GM18520 (cell line): Measurements from ENCODE around the gene PSMC4.
"Not testable (repeated sequence)": the region's sequence is repeated elsewhere in the genome, so short reads cannot be mapped to it uniquely, and the experiment has no call there.

Source experiments
- ATAC-seq: cut with Tn5 transposase; IDR thresholded peaks from one replicate; pipeline ENCODE4 v1.9.1; 2021; ENCODE audit not compliant: unreplicated experiment

PSMC4 gene

GRCh38 chr19:39943586-39943985 is 27.4 kb upstream of the PSMC4 start:
- no peak for ATAC-seq

- ATAC-seq, result no peak
Measured at GRCh38 chr19:39946532-39946931, 24.4 kb upstream of the PSMC4 start.

DNA sequence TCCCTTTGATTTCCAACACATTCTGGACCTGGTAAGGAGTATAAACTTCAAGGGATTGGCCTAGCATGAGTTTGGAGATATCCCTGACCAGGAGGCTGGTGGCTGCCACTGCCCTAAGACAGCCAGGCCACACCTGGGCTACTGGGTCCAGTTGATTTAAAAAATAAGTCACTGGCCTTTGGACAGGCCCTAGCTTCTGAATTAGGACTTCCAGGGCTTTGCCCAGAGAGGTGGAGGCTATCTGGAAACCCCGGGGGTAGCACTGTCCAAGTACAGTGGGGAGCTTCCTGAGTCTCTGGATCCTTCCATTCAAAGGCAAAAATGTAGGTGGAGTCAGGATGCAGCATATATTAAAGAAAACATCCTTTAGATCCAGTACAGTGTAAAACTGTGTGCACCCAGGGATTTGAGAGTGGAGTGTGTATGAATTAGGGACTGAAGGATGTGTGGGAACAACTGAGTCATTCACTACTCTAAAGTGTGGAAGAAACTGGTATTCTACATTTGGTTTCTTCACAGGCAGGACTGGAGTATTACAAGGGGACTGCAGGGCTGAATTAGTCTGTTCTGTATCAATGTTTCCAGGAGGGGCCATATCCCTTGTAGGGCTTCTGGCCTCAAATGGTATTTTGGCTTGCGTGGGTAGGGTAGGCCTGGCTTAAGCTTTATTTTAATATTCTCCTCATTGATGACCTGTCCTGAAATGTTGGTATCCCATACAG is 21.8 kb upstream of the PSMC4 start:
- no peak for ATAC-seq

GRCh38 chr19:39951065-39951650 is 19.8 kb upstream of the PSMC4 start:
- ATAC-seq, result no peak

- no peak for ATAC-seq
Measured at GRCh38 chr19:39951686-39952085, 19.3 kb upstream of the PSMC4 start.

DNA sequence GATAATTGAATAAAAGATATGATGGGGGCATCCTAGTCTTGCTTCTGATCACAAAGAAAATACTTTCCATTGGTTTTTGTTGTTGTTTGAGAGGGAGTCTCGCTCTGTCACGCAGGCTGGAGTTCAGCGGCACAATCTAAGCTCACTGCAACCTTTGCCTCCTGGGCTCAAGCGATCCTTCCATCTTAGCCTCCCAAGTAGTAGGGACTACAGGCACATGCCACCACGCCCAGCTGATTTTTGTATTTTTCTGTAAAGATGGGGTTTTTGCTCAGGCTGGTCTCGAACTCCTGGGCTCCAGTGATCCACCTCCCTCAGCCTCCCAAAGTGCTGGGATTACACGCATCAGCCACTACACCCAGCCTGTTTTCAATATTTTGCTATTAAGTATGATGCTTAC is 17.1 kb upstream of the PSMC4 start:
- no peak for ATAC-seq

DNA sequence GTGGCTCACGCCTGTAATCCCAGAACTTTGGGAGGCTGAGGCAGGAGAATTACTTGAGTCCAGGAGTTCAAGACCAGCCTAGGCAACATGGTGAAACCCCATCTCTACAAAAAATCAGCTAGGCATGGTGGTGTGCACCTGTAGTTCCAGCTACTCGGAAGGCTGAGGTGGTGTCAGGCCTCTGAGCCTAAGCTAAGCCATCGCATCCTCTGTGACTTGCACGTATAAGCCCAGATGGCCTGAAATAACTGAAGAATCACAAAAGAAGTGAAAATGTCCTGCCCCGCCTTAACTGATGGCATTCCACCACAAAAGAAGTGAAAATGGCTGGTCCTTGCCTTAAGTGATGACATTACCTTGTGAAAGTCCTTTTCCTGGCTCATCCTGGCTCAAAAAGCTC is 13.1 kb upstream of the PSMC4 start:
- not testable (repeated sequence) for ATAC-seq

GRCh38 chr19:39958942-39959341 is 12.0 kb upstream of the PSMC4 start:
- not testable (repeated sequence) for ATAC-seq

- not testable (repeated sequence) for ATAC-seq
Measured at GRCh38 chr19:39959407-39959806, 11.6 kb upstream of the PSMC4 start.

DNA sequence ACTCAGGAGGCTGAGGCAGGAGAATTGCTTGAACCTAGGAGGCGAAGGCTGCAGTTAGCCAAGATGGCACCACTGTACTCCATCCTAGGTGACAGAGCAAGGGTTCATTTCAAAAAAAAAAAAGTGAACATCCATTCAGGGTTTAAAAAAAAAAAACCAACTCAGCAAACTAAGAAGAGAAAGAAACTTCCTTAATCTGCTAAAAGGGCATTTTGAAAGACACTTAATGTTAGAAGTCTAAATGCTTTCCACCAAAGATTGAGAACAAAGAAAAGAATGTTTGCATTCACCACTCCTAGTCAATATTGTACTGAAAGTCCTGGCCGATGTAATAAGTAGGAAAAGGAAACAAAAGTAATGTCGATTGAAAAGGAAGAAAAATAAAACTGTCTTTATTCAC is 7.1 kb upstream of the PSMC4 start:
- no peak for ATAC-seq

DNA sequence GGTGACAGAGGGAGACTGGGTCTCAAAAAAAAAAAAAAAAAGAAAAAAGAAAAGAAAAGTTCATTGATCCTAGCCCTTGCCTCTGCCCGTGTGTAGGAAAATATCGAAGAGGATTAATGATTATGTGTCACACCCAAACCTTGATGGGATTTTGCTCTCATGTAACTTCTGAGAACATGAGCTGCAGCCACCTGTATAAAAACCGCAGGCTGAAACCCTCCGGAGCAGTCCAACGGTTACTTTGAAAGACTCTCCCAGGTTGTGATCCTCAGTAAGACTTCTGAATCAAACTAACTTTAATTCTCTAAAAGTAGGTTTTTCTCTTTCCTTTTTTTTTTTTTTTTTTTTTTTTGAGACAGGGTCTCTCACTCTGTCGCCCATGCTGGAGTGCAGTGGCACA is 4.3 kb upstream of the PSMC4 start:
- ATAC-seq, result no peak

- no peak for ATAC-seq
Measured at GRCh38 chr19:39967561-39967960, 3.4 kb upstream of the PSMC4 start.

DNA sequence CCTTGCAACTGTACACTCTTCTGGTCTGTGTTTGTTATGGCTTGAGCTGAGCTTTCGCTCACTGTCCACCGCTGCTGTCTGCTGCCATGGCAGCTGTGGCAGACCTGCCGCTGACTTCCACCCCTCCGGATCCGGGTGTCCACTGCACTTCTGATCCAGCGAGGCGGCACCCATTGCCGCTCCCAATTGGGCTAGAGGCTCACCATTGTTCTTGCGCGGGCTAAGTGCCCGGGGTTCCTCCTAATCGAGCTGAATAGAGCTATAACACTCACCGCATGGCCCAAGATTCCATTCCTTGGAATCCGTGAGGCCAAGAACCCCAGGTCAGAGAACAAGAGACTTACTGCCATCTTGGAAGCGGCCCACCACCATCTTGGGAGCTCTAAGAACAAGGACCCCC is 2.2 kb upstream of the PSMC4 start:
- no peak for ATAC-seq

DNA sequence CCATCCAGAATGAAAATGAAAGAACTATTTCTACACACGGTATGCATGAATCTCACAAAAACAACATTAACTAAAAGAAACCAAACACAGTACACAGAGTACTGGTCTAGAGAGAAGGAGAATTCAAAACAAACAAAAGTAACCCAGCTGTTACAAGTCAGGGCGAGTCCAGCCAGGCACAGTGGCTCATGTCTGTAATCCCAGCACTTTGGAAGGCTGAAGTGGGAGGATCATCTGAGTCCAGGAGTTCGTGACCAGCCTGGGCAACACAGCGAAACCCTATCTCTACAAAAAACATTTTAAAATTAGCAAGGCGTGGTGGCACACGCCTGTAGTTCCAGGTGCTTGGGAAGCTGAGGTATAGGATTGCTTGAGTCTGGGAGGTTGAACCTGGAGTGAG is 1.7 kb upstream of the PSMC4 start:
- no peak for ATAC-seq

DNA sequence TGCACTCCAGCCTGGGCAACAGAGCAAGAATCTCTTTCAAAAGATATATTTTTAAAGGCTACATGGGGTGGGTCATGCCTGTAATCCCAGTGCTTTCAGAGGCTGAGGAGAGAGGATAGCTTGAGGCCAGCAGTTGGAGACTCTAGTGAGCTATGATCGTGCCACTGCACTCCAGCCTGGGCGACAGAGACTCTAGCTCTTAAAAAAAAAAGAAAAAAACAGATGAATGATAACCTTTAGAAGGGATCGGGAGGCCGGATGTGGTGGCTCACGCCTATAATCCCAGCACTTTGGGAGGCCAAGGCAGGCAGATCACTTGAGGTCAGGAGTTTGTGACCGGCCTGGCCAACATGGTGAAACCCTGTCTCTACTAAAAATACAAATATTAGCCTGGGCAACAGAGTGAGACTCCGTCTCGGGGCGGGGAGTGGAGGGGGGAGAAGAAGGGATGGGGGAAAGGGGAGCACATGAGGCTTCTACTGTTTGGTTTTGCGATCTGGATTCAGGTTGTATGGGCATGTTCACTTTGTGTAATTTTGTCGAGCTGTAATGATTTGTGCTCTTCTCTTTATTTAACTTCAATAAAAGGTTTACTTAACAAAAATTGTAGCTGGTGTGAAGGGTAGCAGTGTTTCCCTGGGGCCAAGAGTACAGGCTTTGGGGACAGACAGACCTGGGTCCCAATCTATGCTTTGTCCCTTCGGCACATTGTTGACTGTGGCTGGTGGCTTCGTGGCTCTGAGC is 1.1 kb upstream of the PSMC4 start:
- no peak for ATAC-seq

DNA sequence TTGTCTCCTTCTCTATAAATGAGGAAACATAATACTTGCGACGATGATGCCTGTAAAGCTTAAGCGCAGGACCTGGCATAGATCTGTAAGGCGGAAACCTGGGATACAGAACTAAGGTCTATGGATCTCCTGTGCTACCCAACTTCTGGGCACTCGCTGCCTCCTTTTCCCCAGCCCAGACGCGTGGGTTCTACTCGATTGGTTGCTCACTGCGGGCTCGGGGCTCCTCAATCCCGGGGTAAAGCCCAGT is 615 bp upstream of the PSMC4 start:
- ATAC-seq, result no peak

- ATAC-seq, result no peak
Measured at GRCh38 chr19:39971380-39972035, 543 bp downstream of the PSMC4 start.

- ATAC-seq, result no peak
Measured at GRCh38 chr19:39974377-39975155, 3.6 kb downstream of the PSMC4 start.

DNA sequence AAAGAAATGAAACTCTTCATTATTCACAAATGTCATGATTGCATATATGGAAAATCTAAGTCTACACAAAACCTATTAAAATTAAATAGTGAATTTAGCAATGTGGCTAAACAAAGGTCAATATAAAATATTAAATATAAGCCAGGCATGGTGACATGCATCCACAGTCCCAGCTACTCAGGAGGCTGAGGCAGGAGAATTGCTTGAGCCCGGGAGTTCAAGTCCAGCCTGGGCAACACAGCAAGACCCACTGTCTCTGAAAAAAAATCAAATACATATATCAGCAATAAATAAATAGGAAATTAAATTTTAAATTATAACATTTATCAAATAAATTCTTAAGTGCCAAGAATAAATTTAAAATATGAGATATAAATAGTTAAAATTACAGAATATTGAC is 11.9 kb downstream of the PSMC4 start:
- ATAC-seq, result no peak

DNA sequence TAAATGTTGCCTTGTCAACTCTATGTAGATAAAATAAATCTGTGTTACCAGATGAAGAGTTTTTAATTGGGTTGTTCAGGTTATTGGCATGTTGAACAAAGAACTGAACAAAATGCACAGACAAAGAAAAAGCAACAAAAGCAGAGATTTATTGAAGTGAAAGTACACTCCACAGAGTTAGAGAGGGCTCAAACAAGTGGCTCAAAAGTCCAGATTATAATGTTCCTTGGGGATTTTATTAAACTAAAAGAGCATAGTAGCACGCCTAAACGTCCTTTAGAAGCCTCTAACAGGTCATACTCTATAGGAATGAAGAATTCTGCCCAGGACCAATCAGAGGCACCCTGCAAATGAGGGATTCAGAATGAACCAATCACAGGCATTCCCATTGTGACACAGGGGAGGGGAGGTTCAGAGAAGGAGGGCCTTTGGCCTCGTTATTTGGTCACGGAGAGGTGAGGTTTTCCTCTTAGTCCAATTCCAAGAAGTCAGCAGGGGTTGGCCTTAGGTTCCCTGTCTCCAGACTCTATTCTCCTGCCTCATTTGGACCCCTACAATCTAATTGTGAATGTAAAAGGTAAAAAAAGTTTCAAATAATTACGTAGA is 12.8 kb downstream of the PSMC4 start:
- no peak for ATAC-seq

GRCh38 chr19:39986643-39987042 is 15.7 kb downstream of the PSMC4 start:
- ATAC-seq, result no peak
